ENCODE results near the gene WFS1. TPM values are rescaled to one million over a fixed set of nuclear protein-coding genes. Genes with fewer than 3 reads are reported as not detected.

Gene WFS1
- total RNA-seq, 1 donor = 14.3 TPM

GRCh38 chr4:6288871-6289270 lies 19.2 kb downstream of the WFS1 start:
- no peak for DNase-seq (ENCODE audit: low read depth)
- no peak for TF ChIP-seq CTCF (IDR thresholded peaks at IDR 0.05; ENCODE audit: insufficient read depth, low read length)

GRCh38 chr4:6290256-6290655 lies 20.6 kb downstream of the WFS1 start:
- H3K4me3 ChIP-seq (ENCODE audit: low read depth, low read length) = no peak overlapping the region
- no peak for TF ChIP-seq CTCF (IDR thresholded peaks at IDR 0.05; ENCODE audit: insufficient read depth, low read length)
- DNase-seq (ENCODE audit: low read depth) = no peak

More at GRCh38 chr4:6288871-6289270, 19.2 kb downstream of the WFS1 start:
- no peak overlapping the region for H3K4me3 ChIP-seq (ENCODE audit: low read depth, low read length)

GRCh38 chr4:6290769-6291547 lies 21.3 kb downstream of the WFS1 start:
- H3K4me3 ChIP-seq (ENCODE audit: low read depth, low read length) = no peak overlapping the region
- TF ChIP-seq CTCF (IDR thresholded peaks at IDR 0.05; ENCODE audit: insufficient read depth, low read length) = no peak
- no peak for DNase-seq (ENCODE audit: low read depth)

- TF ChIP-seq CTCF (IDR thresholded peaks at IDR 0.05; ENCODE audit: insufficient read depth, low read length) = no peak
- no peak overlapping the region for H3K4me3 ChIP-seq (ENCODE audit: low read depth, low read length)
- no peak for DNase-seq (ENCODE audit: low read depth)
Measured at GRCh38 chr4:6291784-6292297, 22.2 kb downstream of the WFS1 start.

GRCh38 chr4:6292376-6293096 lies 22.9 kb downstream of the WFS1 start:
- no peak overlapping the region for H3K4me3 ChIP-seq (ENCODE audit: low read depth, low read length)
- DNase-seq (ENCODE audit: low read depth) = no peak
- TF ChIP-seq CTCF (IDR thresholded peaks at IDR 0.05; ENCODE audit: insufficient read depth, low read length) = no peak

GRCh38 chr4:6293097-6293445 lies 23.4 kb downstream of the WFS1 start:
- no peak for DNase-seq (ENCODE audit: low read depth)
- no peak for TF ChIP-seq CTCF (IDR thresholded peaks at IDR 0.05; ENCODE audit: insufficient read depth, low read length)
- H3K4me3 ChIP-seq (ENCODE audit: low read depth, low read length) = no peak overlapping the region

Data from fibroblast of the aortic adventitia (primary cell).